GM18508 (cell line): Measurements from ENCODE around the gene KANTR.
"Not testable (repeated sequence)": the region's sequence is repeated elsewhere in the genome, so short reads cannot be mapped to it uniquely, and the experiment has no call there.

Source experiments
- ATAC-seq: cut with Tn5 transposase; IDR thresholded peaks from one replicate; pipeline ENCODE4 v1.9.1; 2021; ENCODE audit warnings: moderate number of reproducible peaks; ENCODE audit not compliant: insufficient read depth, unreplicated experiment

The KANTR gene

DNA sequence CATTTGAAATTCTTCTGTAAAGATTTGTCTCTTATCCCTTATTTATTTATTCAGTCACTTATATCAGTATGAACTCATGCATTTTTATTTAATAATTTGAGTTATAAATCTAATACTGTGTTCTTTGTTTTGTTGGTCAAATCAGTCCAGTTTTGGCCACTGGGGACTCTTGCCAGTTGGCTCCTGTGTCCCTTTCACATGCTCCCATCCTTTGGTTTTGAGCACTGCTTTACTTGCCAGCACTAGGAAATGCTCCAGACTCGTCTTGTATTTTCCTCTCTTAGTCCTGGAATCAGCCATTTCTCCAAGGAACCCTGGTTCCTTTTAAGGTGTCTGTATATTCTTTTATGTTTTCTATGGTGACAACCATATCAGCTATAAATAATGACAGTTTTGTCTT is 28.1 kb downstream of the KANTR start:
- no peak for ATAC-seq

DNA sequence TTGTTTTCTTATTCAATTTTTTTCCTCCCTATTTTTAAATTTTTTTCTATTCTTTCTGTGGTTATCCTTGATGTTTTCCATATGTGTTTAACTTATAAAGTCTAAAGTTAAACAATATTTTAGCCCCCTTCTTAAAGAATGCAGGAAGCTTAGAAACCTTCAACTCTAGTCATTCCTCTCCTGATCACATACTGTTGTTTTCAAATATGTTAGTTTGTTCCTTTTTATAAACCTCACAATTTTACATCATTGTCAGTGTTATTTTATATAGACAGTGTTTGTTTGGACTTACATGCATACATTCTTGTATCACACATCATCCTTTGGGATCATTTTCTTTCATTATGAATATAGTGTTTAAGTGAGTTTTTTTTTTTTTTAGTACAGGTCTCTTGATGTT is 31.6 kb downstream of the KANTR start:
- ATAC-seq: no peak

DNA sequence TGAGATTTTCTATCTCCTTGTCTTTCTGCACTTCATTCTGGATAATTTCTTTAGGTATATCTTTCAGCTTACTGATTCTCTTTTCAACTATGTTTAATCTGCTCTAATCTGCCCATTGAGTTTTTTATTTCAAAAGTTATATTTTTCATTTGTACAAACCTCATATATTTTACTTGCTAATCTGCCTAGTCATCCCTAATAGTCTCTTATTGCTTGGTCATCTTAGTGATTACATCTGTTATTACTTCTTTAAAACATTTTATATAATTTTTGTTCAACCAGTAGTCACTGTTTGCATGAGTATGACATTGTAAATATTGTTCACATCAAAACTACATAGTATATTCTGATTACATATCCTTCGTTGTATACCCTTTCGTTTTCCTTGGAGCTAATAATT is 32.4 kb downstream of the KANTR start:
- ATAC-seq: no peak

DNA sequence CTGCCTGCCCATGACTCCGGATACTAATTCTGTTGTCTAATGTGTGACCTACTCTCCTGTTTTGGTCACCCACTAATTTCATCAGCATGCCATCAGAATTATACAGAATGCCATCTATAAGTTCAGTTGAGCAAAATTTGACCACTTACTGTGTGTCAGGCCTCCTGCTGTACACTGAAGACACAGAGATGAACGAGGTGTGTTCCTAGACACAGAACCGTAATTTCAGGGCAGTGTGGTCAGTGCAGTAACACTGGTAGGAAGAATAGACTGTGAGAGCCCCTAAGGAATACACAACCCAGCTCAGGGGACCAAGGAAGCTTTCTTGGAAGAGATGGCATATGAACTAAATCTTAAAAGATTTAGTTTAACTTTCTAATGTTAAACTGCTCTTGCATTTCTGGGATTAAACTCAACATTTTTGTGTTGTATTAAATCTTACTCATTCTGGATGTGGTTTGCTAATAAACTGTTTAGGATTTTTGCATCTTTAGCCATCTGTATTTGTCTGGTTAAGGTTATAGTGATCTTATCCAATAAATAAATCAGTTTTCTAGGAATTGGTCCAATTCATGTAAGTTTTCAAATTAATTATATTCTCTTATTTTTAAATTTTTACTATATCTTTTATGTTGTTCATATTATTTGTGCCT is 34.3 kb downstream of the KANTR start:
- ATAC-seq: no peak

DNA sequence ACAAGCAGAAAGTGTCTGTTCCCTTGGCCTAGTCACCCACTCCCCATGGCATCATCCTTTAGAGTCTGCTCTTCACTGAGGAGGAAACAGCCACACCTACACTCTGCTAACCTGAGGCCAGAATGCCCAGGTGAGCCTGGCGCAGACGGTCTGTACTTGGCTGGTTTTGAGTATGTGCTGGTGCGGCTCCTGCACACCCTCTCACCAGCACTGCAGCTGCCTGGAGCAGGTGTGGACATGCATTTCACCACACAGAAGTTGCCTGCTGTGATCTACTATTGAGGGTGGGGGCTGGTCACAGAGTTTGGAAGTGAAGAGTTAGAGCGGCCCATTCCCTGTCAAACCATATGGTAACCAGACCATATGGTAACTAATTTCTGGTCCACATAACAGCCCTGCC is 39.5 kb downstream of the KANTR start:
- ATAC-seq: no peak

DNA sequence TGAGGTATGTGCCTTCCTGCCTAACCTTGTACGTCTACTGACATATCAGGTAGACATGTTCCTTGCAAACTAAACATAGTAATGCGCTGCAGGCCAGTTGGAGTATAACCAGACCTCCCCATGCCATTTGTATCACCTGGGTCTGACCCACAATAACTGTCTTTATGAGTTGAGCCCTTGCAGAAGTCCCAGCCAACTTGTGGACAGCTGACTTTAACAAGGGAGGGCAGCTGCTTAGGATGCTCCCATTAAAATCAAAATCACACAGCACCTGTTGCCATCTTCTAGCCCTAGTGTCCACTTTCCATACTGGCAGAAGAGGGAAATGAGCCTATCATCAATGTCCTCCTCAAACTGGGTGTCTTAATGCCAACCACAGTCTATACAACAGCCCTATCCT is 41.6 kb downstream of the KANTR start:
- no peak for ATAC-seq

DNA sequence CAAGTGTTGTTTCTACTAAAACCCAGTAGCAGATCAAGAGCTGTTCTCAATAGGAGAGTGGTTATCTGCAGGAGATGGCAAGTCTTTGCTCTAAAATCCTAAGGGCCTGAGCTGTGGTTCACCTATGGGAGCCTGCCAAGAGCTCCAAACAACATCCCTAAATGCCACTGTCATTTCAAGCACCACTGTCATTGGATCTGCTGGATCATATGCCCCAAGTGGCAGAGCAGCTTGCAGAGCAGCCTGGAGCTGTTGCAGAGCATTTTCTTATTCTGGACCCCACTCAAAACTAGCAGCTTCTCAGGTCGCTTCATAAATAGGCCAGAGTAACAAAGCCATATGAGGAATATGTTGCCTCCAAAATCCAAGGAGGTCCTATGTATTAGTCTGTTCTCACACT is 59.6 kb downstream of the KANTR start:
- ATAC-seq: no peak

DNA sequence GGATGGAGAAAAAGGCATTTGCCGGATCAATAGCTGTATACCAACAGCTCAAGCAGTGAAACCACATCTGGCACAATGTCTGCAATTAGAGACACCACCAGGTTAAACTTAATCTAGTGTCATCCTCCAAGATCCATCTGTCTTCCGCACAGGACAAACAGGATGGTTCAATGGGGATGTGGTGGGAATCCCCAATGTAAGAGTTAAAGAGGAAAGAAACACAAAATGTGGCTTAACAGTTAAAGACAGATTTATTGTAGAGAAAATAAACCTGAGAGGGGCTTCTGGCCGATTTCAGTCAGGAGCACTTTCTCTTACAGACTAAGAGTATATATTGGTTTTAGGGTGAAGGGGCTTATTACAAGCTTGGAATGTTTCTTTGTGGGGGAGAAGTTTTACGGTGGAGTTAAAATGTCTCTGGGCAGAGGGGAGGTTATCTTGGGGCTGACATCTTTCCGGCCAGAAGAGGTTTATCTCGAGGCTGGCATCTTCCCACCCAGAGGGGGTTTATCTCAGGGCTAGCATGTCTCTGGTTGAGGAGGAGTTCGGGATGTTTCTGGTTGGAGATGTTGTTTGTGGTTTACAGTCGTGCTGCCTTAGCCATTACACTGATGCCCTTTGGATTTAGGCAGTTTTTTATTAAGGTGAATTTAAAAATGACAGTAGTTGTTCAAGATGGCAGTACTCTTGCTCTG is 61.7 kb downstream of the KANTR start:
- no peak for ATAC-seq

DNA sequence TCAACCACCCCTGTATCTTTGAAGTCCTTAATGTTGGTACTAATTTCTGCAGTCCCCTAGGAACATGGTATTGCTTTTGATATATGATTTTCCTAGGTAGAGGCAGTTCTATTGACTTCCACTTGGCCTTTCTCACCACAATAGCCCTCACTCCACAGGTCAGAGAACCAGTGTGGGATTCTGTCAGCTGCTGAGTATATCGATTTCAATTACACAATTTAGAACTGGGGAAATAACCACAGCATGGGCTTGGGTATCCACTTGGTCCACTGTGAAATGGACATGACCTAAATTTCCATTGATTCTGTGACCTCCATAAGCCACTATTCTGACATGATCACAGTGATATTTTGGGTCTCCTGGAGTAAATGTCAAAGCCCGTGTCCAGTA is 62.3 kb downstream of the KANTR start:
- no peak for ATAC-seq

DNA sequence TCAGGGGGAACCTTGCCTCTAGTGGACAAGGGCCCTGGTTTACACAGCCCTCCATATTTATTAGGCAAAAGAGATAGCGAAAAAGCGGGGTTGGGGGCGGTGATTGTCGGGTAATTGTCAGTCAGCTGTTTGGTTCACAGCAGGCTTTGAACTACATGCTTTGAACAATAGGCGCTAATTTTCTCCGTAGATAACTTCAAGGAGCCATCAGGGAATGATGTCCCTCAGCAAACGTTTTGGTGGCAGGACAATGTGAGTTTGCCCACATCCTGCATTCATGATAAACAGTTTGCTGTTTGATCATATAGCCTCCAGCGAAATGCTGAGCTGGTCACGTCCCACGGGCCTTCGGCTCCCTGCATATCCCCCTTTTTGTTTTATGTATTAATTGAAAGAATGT is 65.2 kb downstream of the KANTR start:
- ATAC-seq: no peak

DNA sequence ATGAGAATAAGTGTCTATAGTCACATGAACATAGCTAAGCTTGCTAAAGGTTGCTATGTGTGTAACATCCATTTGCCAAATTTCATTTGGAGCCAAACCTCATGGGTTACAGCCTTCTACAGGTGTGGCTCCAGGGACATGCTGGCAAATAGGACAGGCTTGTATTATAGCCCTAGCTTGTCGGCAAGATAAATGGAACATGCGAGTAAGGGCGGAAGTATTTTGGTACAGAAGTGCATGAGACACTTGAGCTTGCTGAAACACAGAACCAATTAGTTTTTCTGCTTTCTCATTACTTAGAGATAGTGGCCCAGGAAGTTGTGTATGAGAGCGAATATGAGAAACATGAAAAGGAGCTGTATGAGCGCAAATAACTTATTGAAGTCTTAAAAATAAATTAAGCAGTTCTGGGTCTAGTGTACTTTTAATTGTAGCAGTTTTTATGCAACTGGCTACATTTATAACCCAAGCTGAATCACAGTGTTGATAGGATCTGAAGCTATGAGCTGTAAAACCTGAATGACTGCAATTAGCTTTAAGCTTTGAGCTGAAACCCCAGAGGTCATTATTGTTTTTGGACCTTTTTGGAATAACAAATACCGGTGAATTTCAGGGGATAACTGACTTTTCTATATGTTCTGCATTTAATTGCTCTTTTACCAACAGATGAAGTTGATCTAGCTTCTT is 66.5 kb downstream of the KANTR start:
- ATAC-seq: no peak

DNA sequence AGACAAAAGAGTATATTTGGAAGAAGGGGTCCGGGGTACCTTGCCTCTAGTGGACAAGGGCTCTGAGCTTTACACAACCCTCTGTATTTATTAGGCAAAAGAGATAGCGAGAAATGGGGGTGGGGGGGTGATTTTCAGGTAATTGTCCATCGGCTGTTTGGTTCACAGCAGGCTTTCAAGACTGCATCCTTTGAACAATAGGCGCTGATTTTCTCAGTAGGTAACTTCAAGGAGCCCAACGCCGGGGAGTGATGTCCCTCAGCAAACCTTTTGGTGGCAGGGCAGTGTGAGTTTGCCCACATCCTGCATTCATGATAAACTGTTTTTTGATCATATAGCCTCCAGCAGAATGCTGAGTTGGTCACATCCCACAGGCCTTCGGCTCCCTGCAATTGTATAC is 69.5 kb downstream of the KANTR start:
- no peak for ATAC-seq

DNA sequence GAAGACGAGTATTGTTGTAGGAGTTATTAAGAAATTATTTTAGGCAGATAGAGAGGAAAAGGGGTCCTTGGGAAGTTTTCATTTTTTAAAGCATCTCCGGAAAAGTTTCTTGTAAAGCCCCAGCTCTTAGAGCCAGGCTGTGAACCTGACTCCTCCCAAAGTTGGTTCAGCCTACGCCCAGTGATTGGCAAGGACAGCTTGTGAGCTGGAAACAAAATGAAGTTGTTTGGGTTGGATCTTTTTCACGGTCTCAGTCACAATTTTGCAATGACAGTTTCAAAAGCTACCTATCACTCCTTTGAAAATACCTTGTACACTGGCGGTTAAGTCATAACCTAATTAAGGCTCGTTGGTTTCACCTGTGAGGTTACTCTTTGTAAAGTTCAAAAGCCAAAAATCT is 70.6 kb downstream of the KANTR start:
- not testable (repeated sequence) for ATAC-seq

DNA sequence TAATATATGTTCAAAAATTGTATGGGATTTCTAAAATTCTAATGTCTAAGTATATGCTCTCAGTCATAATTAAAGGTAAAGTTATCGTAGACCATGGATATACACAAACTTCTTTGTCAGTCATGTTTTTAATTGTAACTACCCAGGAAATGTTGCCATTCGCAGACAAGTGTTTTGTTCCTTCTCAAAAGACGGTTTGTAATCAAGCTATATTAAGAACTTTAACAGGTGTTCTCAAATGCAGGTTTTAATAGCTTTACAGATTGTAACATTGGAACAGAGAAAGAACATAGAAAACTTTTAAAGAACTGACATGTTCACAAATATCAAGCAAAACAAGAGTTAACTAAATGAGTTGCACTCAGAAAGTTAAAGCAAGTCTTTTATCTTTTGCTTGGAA is 72.2 kb downstream of the KANTR start:
- no peak for ATAC-seq

DNA sequence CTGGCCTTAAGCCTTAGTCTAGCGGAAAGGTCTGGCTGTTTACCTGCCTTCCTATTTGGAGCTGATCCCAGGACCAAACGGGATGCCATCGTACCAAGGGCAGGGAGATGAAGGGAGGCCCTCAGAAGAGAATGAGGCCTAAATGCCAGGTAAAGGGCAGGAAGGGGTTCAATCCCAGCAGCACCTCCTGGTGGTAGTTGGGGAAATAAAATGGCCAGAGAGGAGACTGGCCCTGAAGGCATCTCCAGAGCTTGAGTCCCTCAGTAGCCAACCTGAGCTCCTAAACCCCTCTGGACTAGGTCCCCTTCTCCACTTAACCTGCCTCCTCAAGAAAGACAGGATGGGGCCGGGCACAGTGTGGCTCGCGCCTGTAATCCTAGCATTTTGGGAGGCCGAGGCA is 77.4 kb downstream of the KANTR start:
- no peak for ATAC-seq
